Measurements from ENCODE around the gene ARHGAP18. TPM values are rescaled to one million over a fixed set of nuclear protein-coding genes. Genes with fewer than 3 reads are reported as not detected.

ARHGAP18 gene
- total and polyA plus RNA-seq, 2 of the 13 experiments (the other 11 are each of a cell fraction or from before 2014, with no cell fraction given), result 58.2 to 115 TPM

- TF ChIP-seq PAXIP1 (CRISPR knock-in tag; conservative IDR thresholded peaks at IDR 0.05) (no peak), SOX13 (IDR thresholded peaks at IDR 0.05) (no peak), SOX13 (CRISPR knock-in tag; conservative IDR thresholded peaks at IDR 0.05 in 1 of 2, IDR thresholded peaks at IDR 0.05 in 1 of 2) (peak in 1 of 2 experiments; percentile 32; a peak in 1 of 4 replicates), RBAK (CRISPR knock-in tag; IDR thresholded peaks at IDR 0.05) (no peak), ZNF326 (CRISPR knock-in tag; IDR thresholded peaks at IDR 0.05; ENCODE audit: borderline replicate concordance) (no peak), CCDC6 (CRISPR knock-in tag; IDR thresholded peaks at IDR 0.05) (no peak), GATAD2A (CRISPR knock-in tag; IDR thresholded peaks at IDR 0.05) (peak; percentile 46; the same call in 1 of the 2 replicates), IRX3 (CRISPR knock-in tag; IDR thresholded peaks at IDR 0.05; ENCODE audit: borderline replicate concordance, low read depth) (no peak), DZIP1 (CRISPR knock-in tag; IDR thresholded peaks at IDR 0.05) (no peak), SMC3 (IDR thresholded peaks at IDR 0.05; ENCODE audit: low read length) (no peak), SRF (IDR thresholded peaks at IDR 0.05; ENCODE audit: low read depth, low read length) (no peak), FUBP1 (CRISPR knock-in tag; IDR thresholded peaks at IDR 0.05; ENCODE audit: borderline replicate concordance) (no peak), HOXA3 (CRISPR knock-in tag; IDR thresholded peaks at IDR 0.05) (no peak), ZNF335 (CRISPR knock-in tag; IDR thresholded peaks at IDR 0.05) (peak; percentile 98), ZFAT (CRISPR knock-in tag; conservative IDR thresholded peaks at IDR 0.05) (no peak)
Measured at GRCh38 chr6:129659590-129660345, 50.2 kb downstream of the ARHGAP18 start (continued).
